ENCODE results near the gene CHRNG.

The CHRNG gene

GRCh38 chr2:232539298-232540231, at the start of gene CHRNG:
Gene CHRNG (plus strand): TSS chr2:232539692. CDS start chr2:232539748, 56 bp downstream.
- Histone ChIP-seq H2AFZ (ENCODE audit: low read depth, low read length, severe bottlenecking) (no peak within 1 kb of the TSS), H3K79me2 (ENCODE audit: insufficient read depth, low read length) (no peaks in the 10 kb centered on the region), H3K9me3 (ENCODE audit: insufficient read depth, low read length) (no peaks in the 10 kb centered on the region), H3K9me2 (replicated peaks; ENCODE audit: insufficient read depth, low read length) (no peaks in the 10 kb centered on the region), H3K9ac (ENCODE audit: low read length) (no peak within 1 kb of the TSS), H3K27me3 (ENCODE audit: low read length) (no peaks in the 10 kb centered on the region), H3K36me3 (ENCODE audit: low read length) (no peaks in the 10 kb centered on the region), H3F3A (ENCODE audit: insufficient read depth) (no peaks in the 10 kb centered on the region), H3K4me3 (ENCODE audit: insufficient read depth, low read length, poor library complexity, severe bottlenecking) (no peak within 1 kb of the TSS), H3K4me2 (ENCODE audit: low read depth, low read length, poor library complexity, severe bottlenecking) (no peak within 1 kb of the TSS), H4K20me1 (ENCODE audit: low read depth, low read length) (no peaks in the 10 kb centered on the region), H3K27ac (ENCODE audit: low read depth, low read length) (no peak within 1 kb of the TSS)
- TF ChIP-seq EZH2phosphoT487 (conservative IDR thresholded peaks at IDR 0.05; ENCODE audit: low read length): no peak
- TF ChIP-seq CTCF (IDR thresholded peaks at IDR 0.05; ENCODE audit: insufficient read depth, low read length, poor library complexity, severe bottlenecking): no peak

DNA sequence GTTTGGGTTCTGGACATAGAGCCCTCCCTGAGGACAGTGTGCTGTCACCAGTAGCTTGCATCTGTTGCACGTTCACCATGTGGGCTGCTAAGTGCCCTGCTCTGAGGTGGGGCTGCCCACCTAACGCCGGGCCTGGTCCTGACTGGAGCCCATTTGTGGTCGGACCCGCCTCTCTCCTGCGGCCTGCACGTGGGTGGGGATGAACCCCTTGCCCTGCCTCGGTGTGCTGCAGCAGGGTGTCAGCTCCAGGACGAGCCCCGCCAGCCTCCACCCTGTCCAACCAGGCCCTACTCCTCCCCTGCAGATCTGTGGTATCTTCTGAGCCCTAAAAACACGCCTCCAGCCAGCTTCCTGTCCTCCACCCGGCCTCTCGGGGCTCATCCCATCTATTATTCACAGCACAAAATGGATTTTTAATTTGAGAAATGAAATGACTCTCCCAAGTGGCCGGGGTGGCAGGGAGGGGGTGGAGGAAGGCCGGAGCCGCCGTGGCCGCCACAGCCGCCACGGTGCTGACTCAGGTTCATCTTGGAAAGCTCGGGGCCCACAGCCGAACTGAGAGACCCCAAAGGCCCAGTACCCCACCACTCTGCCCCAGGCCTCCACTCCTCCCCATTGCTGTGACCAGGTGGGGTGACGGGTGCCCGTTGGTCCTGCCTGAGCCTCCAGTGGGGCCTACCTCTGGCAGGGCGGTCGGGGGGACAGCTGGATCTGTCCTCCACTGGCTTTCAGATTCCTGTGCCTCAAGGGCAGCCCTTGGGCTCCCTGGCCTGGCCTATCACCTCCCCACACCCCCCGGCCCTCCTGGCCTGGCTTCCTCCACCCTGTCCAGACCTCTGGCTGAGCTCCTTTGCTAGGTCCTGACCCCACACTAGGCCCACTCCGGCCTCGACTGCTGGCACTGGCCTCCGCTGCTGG, 49.0 kb upstream of the CHRNG start:
- no peaks in the 10 kb centered on the region for H3K9me3 ChIP-seq (ENCODE audit: insufficient read depth, low read length)
- no peak overlapping the region for H3K9ac ChIP-seq (ENCODE audit: low read length)
- H3K36me3 ChIP-seq (ENCODE audit: low read length): no peaks in the 10 kb centered on the region
- no peaks in the 10 kb centered on the region for H4K20me1 ChIP-seq (ENCODE audit: low read depth, low read length)
- H3K4me3 ChIP-seq (ENCODE audit: insufficient read depth, low read length, poor library complexity, severe bottlenecking): no peak overlapping the region
- H3K79me2 ChIP-seq (ENCODE audit: insufficient read depth, low read length): no peaks in the 10 kb centered on the region
- no peak overlapping the region for H2AFZ ChIP-seq (ENCODE audit: low read depth, low read length, severe bottlenecking)
- no peaks in the 10 kb centered on the region for H3F3A ChIP-seq (ENCODE audit: insufficient read depth)
- H3K4me2 ChIP-seq (ENCODE audit: low read depth, low read length, poor library complexity, severe bottlenecking): no peak overlapping the region
- no peaks in the 10 kb centered on the region for H3K9me2 ChIP-seq (replicated peaks; ENCODE audit: insufficient read depth, low read length)
- no peak for TF ChIP-seq EZH2phosphoT487 (conservative IDR thresholded peaks at IDR 0.05; ENCODE audit: low read length)
- TF ChIP-seq CTCF (IDR thresholded peaks at IDR 0.05; ENCODE audit: insufficient read depth, low read length, poor library complexity, severe bottlenecking): no peak
- H3K27me3 ChIP-seq (ENCODE audit: low read length): no peaks in the 10 kb centered on the region
- no peak overlapping the region for H3K27ac ChIP-seq (ENCODE audit: low read depth, low read length)

DNA sequence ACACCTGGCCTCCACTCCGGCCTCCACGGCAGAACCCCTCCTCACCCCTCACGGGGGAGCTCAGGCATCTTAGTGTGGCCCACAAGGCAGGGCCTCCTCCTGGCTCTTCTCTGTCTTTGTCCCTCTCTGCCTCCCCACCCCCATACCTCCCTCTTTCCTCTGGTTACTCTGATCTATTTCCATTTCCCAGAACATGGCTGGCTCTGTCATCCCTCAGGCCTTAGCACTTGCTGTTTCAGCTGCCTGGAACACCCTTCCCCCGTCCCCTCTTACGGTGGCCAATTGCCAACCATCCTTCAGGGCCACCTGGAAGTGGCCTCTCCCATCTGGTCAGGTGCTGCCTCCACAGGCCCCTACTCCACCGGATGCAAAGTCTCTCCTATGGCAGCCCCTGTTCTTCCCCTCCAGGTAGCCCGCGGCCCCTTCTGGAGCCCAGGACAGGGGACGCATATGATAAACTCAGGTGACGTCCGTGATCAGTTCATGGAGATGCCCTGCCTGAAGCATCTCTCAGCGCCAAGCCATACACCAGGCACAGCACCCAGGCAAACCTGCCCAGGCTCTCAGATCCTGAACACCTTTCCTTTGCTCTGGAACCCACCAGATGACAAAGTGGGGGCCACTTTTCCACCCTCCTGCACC, 48.2 kb upstream of the CHRNG start:
- Histone ChIP-seq H3K4me2 (ENCODE audit: low read depth, low read length, poor library complexity, severe bottlenecking) (no peak overlapping the region), H3K79me2 (ENCODE audit: insufficient read depth, low read length) (no peaks in the 10 kb centered on the region), H3K9me2 (replicated peaks; ENCODE audit: insufficient read depth, low read length) (no peaks in the 10 kb centered on the region), H2AFZ (ENCODE audit: low read depth, low read length, severe bottlenecking) (no peak overlapping the region), H4K20me1 (ENCODE audit: low read depth, low read length) (no peaks in the 10 kb centered on the region), H3F3A (ENCODE audit: insufficient read depth) (no peaks in the 10 kb centered on the region), H3K27ac (ENCODE audit: low read depth, low read length) (no peak overlapping the region), H3K4me3 (ENCODE audit: insufficient read depth, low read length, poor library complexity, severe bottlenecking) (no peak overlapping the region), H3K36me3 (ENCODE audit: low read length) (no peaks in the 10 kb centered on the region), H3K9me3 (ENCODE audit: insufficient read depth, low read length) (no peaks in the 10 kb centered on the region), H3K27me3 (ENCODE audit: low read length) (no peaks in the 10 kb centered on the region), H3K9ac (ENCODE audit: low read length) (no peak overlapping the region)
- no peak for TF ChIP-seq CTCF (IDR thresholded peaks at IDR 0.05; ENCODE audit: insufficient read depth, low read length, poor library complexity, severe bottlenecking)
- no peak for TF ChIP-seq EZH2phosphoT487 (conservative IDR thresholded peaks at IDR 0.05; ENCODE audit: low read length)

Measured in SU-DHL-6 (cell line).